GM19025 (cell line): Measurements from ENCODE around the gene ETDB.
"Not testable (repeated sequence)": the region's sequence is repeated elsewhere in the genome, so short reads cannot be mapped to it uniquely, and the experiment has no call there.

ENCODE experiments used
- ATAC-seq: cut with Tn5 transposase; IDR thresholded peaks from one replicate; pipeline ENCODE4 v1.9.1; 2021; ENCODE audit warnings: mild to moderate bottlenecking, low read depth, moderate library complexity; ENCODE audit not compliant: unreplicated experiment

The ETDB gene

GRCh38 chrX:135120056-135120576 is at the start of gene ETDB:
ETDB (minus strand) TSS chrX:135120526; CDS start chrX:135119261, 1,265 bp downstream.
- not testable (repeated sequence) for ATAC-seq

GRCh38 chrX:135169534-135169933 is 49.2 kb upstream of the ETDB start:
- ATAC-seq, result not testable (repeated sequence)

GRCh38 chrX:135168486-135168885 is 48.2 kb upstream of the ETDB start:
- ATAC-seq, result no peak

GRCh38 chrX:135154688-135155087 is 34.4 kb upstream of the ETDB start:
- ATAC-seq, result not testable (repeated sequence)

- ATAC-seq, result not testable (repeated sequence)
These were observed 5.8 kb upstream of the ETDB start for GRCh38 chrX:135126145-135126544.

- ATAC-seq, result not testable (repeated sequence)
These were observed 4.3 kb downstream of the ETDB start for GRCh38 chrX:135116064-135116463.

GRCh38 chrX:135114392-135114791 is 5.9 kb downstream of the ETDB start:
- peak; percentile 91 for ATAC-seq

- ATAC-seq, result no peak
These were observed 7.6 kb downstream of the ETDB start for GRCh38 chrX:135112743-135113142.

GRCh38 chrX:135112096-135112729 is 8.1 kb downstream of the ETDB start:
- no peak for ATAC-seq

GRCh38 chrX:135109554-135109953 is 10.8 kb downstream of the ETDB start:
- no peak for ATAC-seq

- ATAC-seq, result no peak
These were observed 20.9 kb downstream of the ETDB start for GRCh38 chrX:135099493-135099783.

- not testable (repeated sequence) for ATAC-seq
These were observed 23.1 kb downstream of the ETDB start for GRCh38 chrX:135097196-135097744.

- ATAC-seq, result no peak
These were observed 24.6 kb downstream of the ETDB start for GRCh38 chrX:135095715-135096114.

- ATAC-seq, result no peak
These were observed 25.6 kb downstream of the ETDB start for GRCh38 chrX:135094726-135095125.

- no peak for ATAC-seq
These were observed 31.2 kb downstream of the ETDB start for GRCh38 chrX:135089126-135089525.

- no peak for ATAC-seq
These were observed 32.5 kb downstream of the ETDB start for GRCh38 chrX:135087867-135088266.

GRCh38 chrX:135086197-135086854 is 34.0 kb downstream of the ETDB start:
- no peak for ATAC-seq

- no peak for ATAC-seq
These were observed 38.5 kb downstream of the ETDB start for GRCh38 chrX:135081693-135082404.
